T-helper 2 cell treated with Interferon-gamma antibody and Interleukin-4, amounts not matched to agents 100 ng/mL and 5 ng/mL, for 36 hours (primary cell): ENCODE results near the gene MCM3. TPM values are rescaled to one million over a fixed set of nuclear protein-coding genes. Genes with fewer than 3 reads are reported as not detected.

Source experiments
- intact Hi-C: fragments of 100-400 bp; cut with micrococcal nuclease; formaldehyde crosslinking; loops from one replicate; pipeline ENCODE4 v1.15.1; 2023
- total RNA-seq: library from RNA; stranded (reverse); gene quantifications from 2 replicates; pipeline ENCODE4 v1.2.3, GENCODE V29; 2022

MCM3 gene
- total RNA-seq, 1 donor from 2014 or later: 211 TPM

DNA sequence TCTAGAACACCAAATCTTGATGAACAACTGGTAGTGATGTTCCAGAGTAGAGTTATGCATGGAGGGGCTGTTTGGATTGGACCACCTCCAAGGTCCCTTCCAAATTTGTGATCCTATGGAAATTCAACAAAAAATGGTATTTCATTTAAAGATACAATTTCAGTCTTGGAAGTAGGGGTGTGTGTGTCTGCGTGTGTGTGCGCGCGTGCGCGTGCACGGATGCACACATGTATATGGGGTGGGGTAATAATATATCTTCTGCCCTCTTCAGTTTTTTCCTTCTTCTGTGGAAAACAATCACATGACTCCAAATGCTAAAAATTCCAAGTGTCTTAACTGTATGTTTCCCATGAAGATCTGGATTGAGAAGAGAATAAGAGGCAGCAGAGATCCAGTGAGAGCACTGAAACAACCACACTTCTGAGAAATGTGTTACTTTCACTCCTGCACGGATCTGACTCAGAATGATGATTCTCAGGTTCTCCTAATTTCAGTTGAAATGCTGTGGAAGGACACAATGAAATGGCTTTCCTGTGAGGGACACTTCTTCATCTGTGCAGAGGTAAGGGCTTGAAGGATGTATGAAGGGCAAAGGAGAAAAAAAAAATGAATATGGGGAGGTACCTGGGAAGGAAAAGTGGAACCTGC, 29.7 kb downstream of the MCM3 start:
- intact Hi-C loops: no loop called here

DNA sequence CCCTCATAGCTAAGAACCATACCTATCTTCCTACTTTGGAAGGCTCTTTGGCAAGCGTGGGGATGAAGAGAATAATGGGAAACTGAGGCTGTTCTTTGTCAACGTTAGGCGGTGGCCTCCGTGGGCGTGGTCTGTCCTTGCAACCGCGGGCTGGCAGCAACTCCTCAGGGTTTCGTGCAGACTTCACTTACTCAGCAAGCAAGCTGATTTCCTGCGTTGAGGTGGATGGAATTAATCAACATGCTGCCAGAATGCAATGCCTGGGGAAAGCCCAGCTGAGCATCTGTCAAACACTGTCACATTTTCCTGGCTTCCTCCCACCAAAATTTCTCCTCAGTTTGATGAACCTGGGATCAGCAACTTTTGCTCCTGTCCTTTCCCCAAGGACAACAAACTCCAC, 31.0 kb downstream of the MCM3 start:
- intact Hi-C loops: no loop called here

DNA sequence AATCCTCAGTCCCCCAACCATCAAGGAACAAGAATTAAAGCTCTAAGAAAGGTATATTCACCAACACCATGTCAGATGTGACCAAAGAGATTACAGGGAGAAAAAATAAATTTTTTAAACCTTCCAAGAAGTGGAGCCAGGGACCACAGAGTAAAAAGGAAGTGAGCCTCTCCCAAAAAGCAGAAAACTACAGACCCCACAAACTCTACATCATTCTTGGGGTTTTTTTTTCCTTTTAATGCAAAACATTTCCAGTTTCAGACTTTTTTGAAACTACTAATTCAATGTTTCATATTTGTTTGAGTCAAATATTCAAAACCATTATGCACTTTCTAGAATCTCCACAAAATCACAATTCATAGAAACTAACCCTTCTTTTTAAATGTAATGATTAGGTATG, 33.4 kb downstream of the MCM3 start:
- intact Hi-C loops: no loop called here

DNA sequence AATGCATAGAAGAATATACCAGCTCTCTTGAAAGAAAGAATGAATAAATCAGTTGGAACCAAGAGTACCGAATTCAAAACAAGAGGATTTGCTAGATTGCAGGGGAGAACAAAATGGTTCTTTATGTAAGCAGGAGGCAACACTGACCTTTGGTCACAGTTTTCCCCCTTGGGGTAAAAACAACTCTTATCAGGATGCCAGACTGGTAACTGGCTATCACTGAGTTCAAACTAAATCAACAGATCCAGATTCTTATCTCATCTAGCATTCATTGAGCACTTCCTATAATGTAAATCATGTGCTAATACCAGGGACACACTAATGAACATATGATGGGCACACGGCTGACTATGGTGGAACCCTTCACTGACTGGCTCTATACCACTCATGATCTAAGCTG, 35.5 kb downstream of the MCM3 start:
- intact Hi-C loops: no loop called here

DNA sequence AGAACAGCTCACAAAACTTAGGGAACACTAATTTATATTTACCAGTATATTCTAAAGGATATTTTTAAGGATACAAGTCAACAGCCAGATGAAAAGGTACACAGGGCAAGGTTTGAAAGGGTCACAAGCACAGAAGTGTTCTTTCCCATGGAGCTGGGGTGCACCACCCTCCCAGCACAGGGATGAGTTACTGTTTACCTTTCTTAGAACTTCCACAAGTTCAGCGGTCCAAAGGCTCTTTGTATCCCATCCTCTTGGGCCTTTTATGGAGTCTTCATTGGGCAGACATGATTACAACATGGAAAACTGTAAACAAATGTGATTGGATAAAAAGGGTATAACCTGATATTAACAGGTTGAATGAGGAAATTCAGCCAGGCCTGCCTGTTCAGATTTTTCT, 39.1 kb downstream of the MCM3 start:
- intact Hi-C loops: no loop called here

DNA sequence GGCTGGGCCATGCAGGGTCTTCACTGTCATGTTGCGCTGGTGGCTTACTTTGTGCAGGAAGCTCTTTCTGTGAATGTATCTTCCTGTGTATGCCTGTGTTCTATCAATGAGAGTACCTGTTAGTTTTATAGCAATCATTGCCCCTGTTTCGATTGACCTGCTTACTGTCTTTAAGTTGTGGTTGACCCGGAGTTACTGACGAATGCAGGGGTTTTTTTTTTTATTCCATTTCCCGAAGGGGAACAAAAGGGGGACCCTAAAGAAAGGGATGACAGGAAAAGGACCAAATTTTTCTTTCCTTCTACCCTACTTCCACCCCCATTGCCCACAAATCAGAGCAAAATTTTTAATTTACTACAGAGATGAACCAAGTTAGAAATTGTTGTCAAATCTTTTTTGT, 40.1 kb downstream of the MCM3 start, which contains the start of gene IL17F:
IL17F (minus strand) TSS at position 101 of the 400 bp plus-strand sequence; CDS start at position 30, 71 bp downstream.
- intact Hi-C loops: no loop called here

DNA sequence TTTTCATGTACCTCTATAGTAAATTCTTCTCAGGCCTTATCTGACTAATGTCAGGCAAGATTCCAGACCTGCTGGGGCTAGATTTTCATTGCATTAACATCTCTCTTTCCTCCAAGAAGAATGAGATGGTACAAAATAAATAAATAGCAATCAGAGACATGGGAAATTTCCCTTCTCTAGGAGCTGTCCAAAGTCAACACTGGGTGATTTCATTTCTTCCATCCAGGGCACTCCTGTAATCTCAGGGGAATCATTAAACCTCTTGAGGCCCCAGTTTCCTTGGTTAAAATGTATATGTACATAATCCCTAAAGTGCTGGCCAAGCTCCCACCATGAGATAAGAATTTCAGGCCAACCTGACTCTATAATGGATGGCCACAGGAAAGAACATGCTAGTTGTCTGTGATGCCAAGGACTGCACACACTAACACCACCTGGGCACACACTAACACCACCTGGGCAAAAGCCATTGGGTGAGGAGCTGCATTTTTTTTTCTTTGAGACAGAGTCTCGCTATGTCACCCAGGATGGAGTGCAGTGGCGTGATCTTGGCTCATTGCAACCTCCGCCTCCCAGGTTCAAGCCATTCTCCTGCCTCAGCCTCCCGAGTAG, 41.2 kb downstream of the MCM3 start:
- intact Hi-C loops: no loop called here

DNA sequence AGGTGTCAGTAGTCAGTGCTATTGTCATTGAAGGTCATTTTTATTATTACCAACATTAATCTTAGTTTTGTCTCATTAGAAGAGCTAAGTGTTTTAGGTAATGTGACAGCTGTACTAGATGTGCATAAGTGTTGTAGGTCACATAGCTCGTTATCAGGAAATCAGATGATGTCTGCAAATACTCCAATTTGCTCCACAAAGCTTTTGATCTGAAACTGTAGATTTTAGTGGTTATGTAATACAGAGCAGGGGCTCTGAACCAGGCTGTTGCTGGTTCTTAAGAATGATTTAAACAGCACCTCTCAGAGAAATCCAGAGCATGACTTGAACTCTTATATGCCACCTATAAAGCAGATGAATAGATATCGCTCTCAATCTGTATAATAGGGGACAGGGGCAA, 42.7 kb downstream of the MCM3 start:
- intact Hi-C loops: no loop called here

DNA sequence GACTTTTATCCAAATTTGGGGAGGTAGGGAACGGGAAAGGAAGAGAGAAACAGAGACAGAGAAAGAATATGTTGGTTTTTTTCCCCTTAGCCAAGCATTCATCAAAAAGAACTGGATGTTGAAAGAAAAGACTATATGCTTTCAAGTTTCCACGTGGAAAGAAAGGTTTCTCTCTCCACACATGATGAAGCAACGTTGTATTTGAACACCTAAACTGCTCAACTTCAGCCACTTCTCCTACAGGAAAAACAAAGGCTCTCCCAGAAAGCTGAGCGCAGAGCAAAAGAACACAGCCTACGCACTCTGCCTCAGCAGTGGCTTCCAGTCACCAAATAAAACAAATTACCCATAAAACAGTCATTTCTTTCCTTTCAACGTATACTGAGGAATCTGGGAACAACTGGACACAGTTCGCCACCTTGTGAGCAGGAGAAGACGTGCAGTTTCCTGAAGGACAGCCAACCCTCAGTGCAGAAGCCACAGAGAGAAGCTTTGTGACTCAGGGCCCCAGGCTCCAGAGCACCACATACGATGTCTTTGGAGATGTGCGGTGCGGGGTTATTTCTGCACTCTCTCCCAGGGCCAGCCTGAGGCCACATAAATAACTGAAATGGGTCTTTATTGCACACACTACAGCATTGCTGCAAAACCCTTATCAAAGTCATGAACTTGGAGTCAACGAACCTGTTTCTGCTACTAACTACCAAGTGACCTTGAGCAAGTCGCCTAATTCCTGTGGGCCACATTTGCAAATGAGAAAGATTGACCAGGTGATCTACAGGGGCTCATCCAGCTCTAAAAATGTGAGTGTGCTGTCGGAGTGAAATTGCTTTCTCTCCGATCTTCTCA, 50.3 kb downstream of the MCM3 start:
- intact Hi-C loops: loop anchor here (1.0 kb wide), 1 partner anchor 71 kb away; no protein-coding TSS in a partner anchor

DNA sequence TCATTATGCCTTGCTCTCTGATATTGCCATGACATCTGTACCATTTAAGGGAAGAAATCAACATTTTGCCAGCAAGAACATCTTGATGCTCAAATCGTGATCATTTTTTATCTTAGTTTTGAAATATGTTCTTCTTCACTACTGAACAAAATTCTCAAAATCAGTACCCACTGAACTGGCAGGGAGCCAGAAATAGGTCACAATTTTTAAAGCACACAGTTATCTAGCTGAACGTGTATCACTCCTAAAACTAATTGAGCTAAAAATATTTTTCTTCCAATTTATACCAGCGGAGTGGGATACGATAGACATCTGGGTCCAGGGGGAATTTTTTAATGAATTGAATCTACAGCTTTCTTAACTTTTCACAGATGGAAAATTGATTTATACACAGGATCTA, 51.5 kb downstream of the MCM3 start:
- intact Hi-C loops: no loop called here

DNA sequence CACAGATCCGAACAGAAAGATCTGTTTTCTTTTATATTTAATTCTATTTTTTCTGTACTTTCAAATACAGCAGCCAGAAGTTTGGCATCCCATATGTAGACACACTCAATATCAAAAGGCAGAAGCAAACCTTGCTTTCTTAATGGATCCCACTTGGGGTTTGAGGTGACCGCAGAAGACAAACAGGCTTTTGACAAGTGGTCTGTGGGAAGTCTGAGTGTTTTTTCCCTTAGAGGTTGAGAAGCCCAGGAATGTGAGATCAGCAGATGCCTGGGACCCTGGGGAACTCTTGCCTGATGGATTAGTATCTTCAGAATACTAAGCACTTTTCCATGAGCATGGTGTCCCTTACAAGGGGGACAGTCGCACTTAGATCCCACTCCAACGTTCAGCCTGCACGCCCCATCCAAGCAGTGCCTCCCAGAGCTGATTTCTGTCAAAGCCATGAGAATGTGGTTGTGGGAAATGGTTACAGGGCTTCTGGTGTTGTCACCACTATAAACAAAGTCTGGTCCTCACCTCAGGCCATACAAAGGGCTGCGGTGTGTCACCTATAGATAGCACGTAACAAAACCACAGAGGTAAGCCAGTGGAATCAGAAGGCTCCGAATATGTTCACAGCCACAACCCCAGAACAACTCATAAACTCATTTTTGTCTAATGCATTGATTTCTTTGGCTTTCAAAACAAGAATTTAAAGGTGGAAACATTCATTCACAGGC, 53.0 kb downstream of the MCM3 start:
- intact Hi-C loops: no loop called here

DNA sequence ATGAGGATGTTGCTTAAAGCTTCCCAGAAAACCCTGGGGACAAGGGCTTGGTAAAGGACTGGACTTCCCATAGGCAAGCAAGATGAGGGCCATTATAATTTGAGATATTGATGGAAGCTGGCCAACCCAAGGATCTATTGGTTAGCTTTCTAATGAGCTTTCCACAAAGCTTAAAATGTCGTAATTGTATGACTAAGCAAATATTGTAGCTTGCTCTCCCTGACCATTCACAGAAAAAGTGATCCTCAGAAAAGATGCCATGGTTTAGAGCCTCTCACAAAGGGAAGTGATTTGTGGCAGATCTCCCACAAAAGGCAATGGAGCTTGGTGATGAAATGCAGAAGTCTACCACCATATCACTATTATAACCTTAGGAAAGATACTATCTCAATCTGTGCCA, 53.9 kb downstream of the MCM3 start:
- intact Hi-C loops: no loop called here

DNA sequence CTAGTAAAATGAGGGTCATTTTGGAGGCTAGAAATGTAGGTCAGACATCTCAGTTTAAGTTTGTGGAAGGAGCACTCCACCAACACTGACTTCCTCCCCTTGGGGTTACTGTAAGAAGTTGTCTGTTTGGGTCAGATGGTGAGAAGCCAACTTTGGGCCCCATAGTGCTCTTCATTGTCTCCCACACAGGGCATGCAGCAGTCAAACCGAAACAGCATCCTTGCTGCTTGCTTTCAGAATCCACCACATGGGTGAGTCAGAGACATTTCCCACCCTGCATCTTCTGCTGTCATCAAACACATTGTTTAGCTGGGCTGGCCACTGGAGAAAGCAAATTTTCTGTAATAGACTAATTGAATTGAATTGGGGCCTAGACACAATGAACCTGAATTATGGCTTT, 57.0 kb downstream of the MCM3 start:
- intact Hi-C loops: loop anchor here (2.0 to 5.0 kb wide), 3 partner anchors 35 to 167 kb away; no protein-coding TSS in a partner anchor

DNA sequence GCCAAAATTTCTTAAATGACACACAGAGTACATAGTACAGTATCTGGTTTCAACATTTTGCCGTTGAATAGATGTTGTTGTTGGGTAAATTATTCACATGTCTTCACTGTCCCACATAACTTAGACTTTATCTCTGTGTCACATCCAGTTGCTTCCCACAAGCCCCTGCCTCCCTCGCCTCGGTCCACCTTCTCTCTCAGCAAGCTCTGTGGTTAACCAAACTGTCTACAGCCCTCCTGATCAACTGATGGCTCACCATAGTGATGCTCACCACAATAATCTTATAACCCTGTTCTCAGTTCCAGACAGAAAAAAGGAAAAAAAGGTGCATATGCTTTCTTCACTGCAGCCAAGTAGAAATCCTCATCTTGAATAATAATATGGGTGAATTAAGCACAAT, 63.2 kb downstream of the MCM3 start:
- intact Hi-C loops: no loop called here

DNA sequence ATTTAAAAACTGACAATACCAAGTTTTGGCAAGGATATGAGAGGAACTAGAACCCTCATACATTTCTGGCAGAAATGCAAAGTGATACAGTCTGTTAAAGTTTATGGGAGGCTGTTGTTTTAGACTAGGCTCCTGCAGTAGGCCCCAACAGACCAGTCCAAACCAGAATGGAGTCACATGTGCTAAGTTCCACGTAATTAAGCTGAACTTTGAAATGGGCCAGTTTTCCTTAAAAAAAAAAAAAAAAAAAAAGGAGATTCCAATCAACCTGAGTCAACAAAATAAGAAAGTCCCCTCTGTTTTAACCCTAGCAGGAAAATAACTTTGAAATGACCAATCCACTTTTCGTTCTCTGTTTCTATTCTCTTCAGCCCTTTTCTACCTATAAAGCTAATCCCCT, 66.8 kb downstream of the MCM3 start:
- intact Hi-C loops: no loop called here

DNA sequence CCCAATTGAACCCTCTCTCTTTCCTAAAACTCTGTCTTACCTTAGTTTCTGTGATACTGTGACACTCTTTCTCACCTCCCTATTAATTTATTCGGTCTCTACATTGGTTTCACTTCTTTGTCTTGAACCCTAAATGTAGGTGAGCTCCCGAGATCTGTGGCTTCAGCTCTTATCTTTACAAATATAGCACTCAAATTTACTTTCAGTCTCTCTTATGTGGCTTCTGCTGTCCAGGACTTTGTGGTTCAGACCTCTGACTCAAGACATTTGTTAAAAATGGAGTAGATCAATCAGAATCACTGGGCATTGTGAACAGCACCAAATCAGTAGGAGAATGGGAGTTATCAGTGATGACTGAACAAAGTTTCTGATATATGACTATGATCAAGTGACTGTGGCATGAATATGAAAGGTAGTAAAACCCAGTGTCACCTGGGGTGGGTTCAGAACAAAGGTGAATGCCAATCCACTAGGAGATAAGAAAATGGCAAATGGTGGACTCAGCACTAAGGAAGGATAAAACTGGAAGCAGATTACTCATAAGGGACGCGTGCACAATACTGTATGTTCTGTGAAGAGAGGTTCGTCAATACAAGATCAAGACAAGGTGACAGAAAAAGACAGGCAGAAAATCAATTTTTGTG, 67.5 kb downstream of the MCM3 start:
- intact Hi-C loops: no loop called here

DNA sequence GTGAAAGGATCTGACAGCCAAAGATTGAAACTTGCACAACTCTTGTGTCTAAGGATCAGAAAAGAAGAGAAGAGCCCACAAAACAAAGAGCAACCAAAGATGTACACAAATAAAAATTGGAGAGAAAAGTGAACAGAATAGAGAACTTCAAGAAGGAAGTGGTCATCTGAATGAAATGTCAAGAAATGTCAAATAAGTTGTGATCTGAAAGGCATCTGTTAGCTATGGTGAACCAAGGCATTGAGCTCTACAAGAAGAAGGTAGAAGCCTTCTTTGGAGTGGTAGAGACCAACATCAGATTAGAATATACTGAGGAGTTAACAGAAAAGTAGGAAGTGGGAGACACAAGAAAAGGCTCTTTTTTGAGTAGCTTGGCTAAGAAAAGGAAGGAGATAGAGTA, 68.8 kb downstream of the MCM3 start:
- intact Hi-C loops: no loop called here
